GM19351 (cell line): ENCODE results near the gene GABRR1.
A peak's percentile ranks its signal among the peaks of the same experiment; 100 is the strongest.
"Not testable (repeated sequence)": the region's sequence is repeated elsewhere in the genome, so short reads cannot be mapped to it uniquely, and the experiment has no call there.

Experiments
- ATAC-seq: cut with Tn5 transposase; IDR thresholded peaks from one replicate; pipeline ENCODE4 v1.9.1; 2021; ENCODE audit warnings: mild to moderate bottlenecking, moderate library complexity; ENCODE audit not compliant: unreplicated experiment

GABRR1 gene

GRCh38 chr6:89161326-89162046, 55.7 kb downstream of the GABRR1 start:
- no peak for ATAC-seq

- ATAC-seq = no peak
Measured at GRCh38 chr6:89160331-89161092, 56.6 kb downstream of the GABRR1 start.

GRCh38 chr6:89154131-89154530, 63.0 kb downstream of the GABRR1 start:
- ATAC-seq = no peak

- no peak for ATAC-seq
Measured at GRCh38 chr6:89148016-89148750, 69.0 kb downstream of the GABRR1 start.

GRCh38 chr6:89146718-89147700, 70.1 kb downstream of the GABRR1 start:
- peak; percentile 37 for ATAC-seq

- ATAC-seq = peak; percentile 66
Measured at GRCh38 chr6:89145956-89146717, 71.0 kb downstream of the GABRR1 start, which contains the start of gene PM20D2. Gene PM20D2, plus strand, starts transcription at chr6:89146055. Its CDS starts 90 bp downstream, at chr6:89146145.

GRCh38 chr6:89145091-89145955, 71.8 kb downstream of the GABRR1 start:
- ATAC-seq = peak; percentile 56

GRCh38 chr6:89144354-89144906, 72.7 kb downstream of the GABRR1 start:
- peak; percentile 25 for ATAC-seq

GRCh38 chr6:89140347-89141156, 76.6 kb downstream of the GABRR1 start:
- no peak for ATAC-seq

GRCh38 chr6:89139509-89140346, 77.4 kb downstream of the GABRR1 start:
- no peak for ATAC-seq

GRCh38 chr6:89138173-89138572, 79.0 kb downstream of the GABRR1 start:
- ATAC-seq = no peak

GRCh38 chr6:89134723-89135122, 82.4 kb downstream of the GABRR1 start:
- no peak for ATAC-seq

GRCh38 chr6:89133981-89134380, 83.2 kb downstream of the GABRR1 start:
- ATAC-seq = no peak

- ATAC-seq = no peak
Measured at GRCh38 chr6:89132057-89132456, 85.1 kb downstream of the GABRR1 start.

GRCh38 chr6:89131599-89131998, 85.6 kb downstream of the GABRR1 start:
- ATAC-seq = no peak

- not testable (repeated sequence) for ATAC-seq
Measured at GRCh38 chr6:89128256-89128671, 88.9 kb downstream of the GABRR1 start.
